K562 (cell line): Measurements from ENCODE around the gene EPO. TPM values are rescaled to one million over a fixed set of nuclear protein-coding genes. Genes with fewer than 3 reads are reported as not detected.

ENCODE experiments used
- ATAC-seq: fragments of 200-7000 bp; cut with Tn5 transposase; 3 replicates; pipeline ENCODE4 v1.9.1; 2020; ENCODE audit warnings: moderate library complexity
- BruUV-seq: library from RNA; stranded (reverse); fragments of 400-500 nt; replicated peaks from 2 replicates; lab custom pipeline; 2021; lab: Mats Ljungman, UMichigan
- CTCF ChIA-PET: fragments of 300-600 bp; formaldehyde crosslinking; extraction: SDS; loops from one replicate; lab custom pipeline; 2021; ENCODE audit warnings: low intra/inter-chr PET ratio; lab: Yijun Ruan, JAX
- POLR2A ChIA-PET: fragments of 300-600, 350-650 bp; sonication (Branson Sonifier 250); formaldehyde crosslinking; extraction: SDS; loops from one replicate; lab custom pipeline; 2021; ENCODE audit warnings: antibody characterized with exemption, inconsistent platforms; lab: Yijun Ruan, JAX
- DNase-seq, 4 experiments: peaks; one replicate each; pipeline versions ENCODE4 v3.0.0 to v3.0.0-alpha.2; 2011 to 2018; ENCODE audit warnings: low spot score in 3 of 4, mixed read lengths in 3 of 4; ENCODE audit errors: extremely low read depth in 1 of 4
- FAIRE-seq: peaks from 2 replicates; lab custom pipeline; 2011; peaks lifted over from hg19 to GRCh38; lab: Jason Lieb, UNC
- H2AFZ ChIP-seq: 2 replicates; pipeline ENCODE4 v1.6.0; 2011; ENCODE audit warnings: low read depth, low read length, control low read depth, inconsistent platforms
- H3K27ac ChIP-seq: fragments of 200-600 bp; 3 replicates; pipeline ENCODE4 v1.8.0; 2011; ENCODE audit warnings: low read depth, mild to moderate bottlenecking, control low read depth, inconsistent platforms, low read length, moderate library complexity, mixed read lengths; ENCODE audit errors: extremely low read depth
- H3K27me3 ChIP-seq, 2 experiments: fragments of 300-600 bp in 1 of 2; 2 replicates in 1 of 2; 3 replicates in 1 of 2; pipeline versions ENCODE4 v1.6.0 to v1.8.0; 2011; ENCODE audit warnings: inconsistent platforms in 2 of 2, low read length in 2 of 2, mild to moderate bottlenecking in 1 of 2, mixed read lengths in 1 of 2, moderate library complexity in 1 of 2; ENCODE audit not compliant: control insufficient read depth in 2 of 2, insufficient read depth in 2 of 2
- H3K36me3 ChIP-seq: fragments of 300-600 bp; 3 replicates; pipeline ENCODE4 v1.8.0; 2011; ENCODE audit warnings: mild to moderate bottlenecking, low read length, inconsistent platforms; ENCODE audit not compliant: control insufficient read depth, insufficient read depth
- H3K4me1 ChIP-seq, 2 experiments: fragments of 200-600 bp in 1 of 2; replicated peaks in 1 of 2; 2 replicates in 1 of 2; 3 replicates in 1 of 2; pipeline versions ENCODE4 v1.5.1 to v1.8.0; 2011; ENCODE audit warnings: inconsistent platforms in 2 of 2, low read length in 2 of 2, mild to moderate bottlenecking in 1 of 2, mixed read lengths in 1 of 2, moderate library complexity in 1 of 2; ENCODE audit not compliant: control insufficient read depth in 2 of 2, insufficient read depth in 2 of 2
- H3K4me2 ChIP-seq: 2 replicates; pipeline ENCODE4 v1.6.1; 2011; ENCODE audit warnings: low read length, control low read depth, inconsistent platforms, mixed read lengths; ENCODE audit not compliant: insufficient read depth
- H3K4me3 ChIP-seq: fragments of 200-600 bp; sonication (generic), shearing (Covaris generic); 2 replicates; pipeline ENCODE4 v1.5.1; 2016; ENCODE audit warnings: control low read depth, inconsistent platforms
- H3K79me2 ChIP-seq: fragments of 200-600 bp; 3 replicates; pipeline ENCODE4 v1.8.0; 2011; ENCODE audit warnings: low read length, inconsistent platforms; ENCODE audit not compliant: control insufficient read depth, insufficient read depth
- H3K9ac ChIP-seq, 2 experiments: 2 replicates each; pipeline versions ENCODE4 v1.6.0 to v1.6.1; 2011; ENCODE audit warnings: low read depth in 2 of 2, low read length in 2 of 2, control low read depth in 1 of 2, inconsistent platforms in 1 of 2, mild to moderate bottlenecking in 1 of 2, mixed read lengths in 1 of 2; ENCODE audit not compliant: insufficient read depth in 1 of 2
- H3K9me1 ChIP-seq: one replicate; pipeline ENCODE4 v1.6.0; 2011; ENCODE audit warnings: inconsistent platforms, mild to moderate bottlenecking, low read length, moderate library complexity; ENCODE audit not compliant: control insufficient read depth, insufficient read depth
- H3K9me3 ChIP-seq: replicated peaks from 2 replicates; pipeline ENCODE4 v1.5.1; 2011; ENCODE audit warnings: low read depth, low read length, inconsistent platforms; ENCODE audit not compliant: control insufficient read depth, insufficient read depth
- H4K20me1 ChIP-seq: replicated peaks from 2 replicates; pipeline ENCODE4 v1.6.1; 2011; ENCODE audit warnings: low read length, inconsistent platforms, mixed read lengths; ENCODE audit not compliant: control insufficient read depth, insufficient read depth
- E2F1 ChIP-seq: sonication (generic); formaldehyde crosslinking; IDR thresholded peaks from 2 replicates; pipeline ENCODE4 v1.8.1; 2023; ENCODE audit warnings: mild to moderate bottlenecking, missing genetic modification reagents, moderate library complexity
- NR0B1 ChIP-seq: fragments of 450-650 bp; IDR thresholded peaks from one replicate; pipeline ENCODE4 v1.6.1; 2018; ENCODE audit warnings: mild to moderate bottlenecking, moderate library complexity; ENCODE audit not compliant: partially characterized antibody
- OTX1 ChIP-seq: fragments of 450-650 bp; formaldehyde crosslinking; IDR thresholded peaks from 2 replicates; pipeline ENCODE4 v1.4.0; 2022; ENCODE audit warnings: mild to moderate bottlenecking
- POLR2G ChIP-seq: fragments of 200-400 bp; formaldehyde crosslinking; IDR thresholded peaks from 2 replicates; pipeline ENCODE4 v1.6.1; 2017; ENCODE audit warnings: low read depth, mild to moderate bottlenecking, antibody characterized with exemption, low read length, moderate library complexity
- RBFOX2 ChIP-seq: fragments of 200-400 bp; formaldehyde crosslinking; IDR thresholded peaks from 2 replicates; pipeline ENCODE4 v1.6.1; 2017; ENCODE audit warnings: low read depth, mild to moderate bottlenecking, low read length, moderate library complexity
- WGBS: fragments of 100-300 bp; shearing (Covaris generic); methylation state at CpG from one replicate; pipeline ENCODE4 v1.1.6; 2016; ENCODE audit warnings: low coverage, mixed read lengths; ENCODE audit not compliant: insufficient coverage; ENCODE audit errors: missing lambda C conversion rate; 5-methylcytosine and 5-hydroxymethylcytosine counted together
- in situ Hi-C: fragments of 300-500 bp; cut with MboI; formaldehyde crosslinking; loops from 4 replicates; pipeline ENCODE4 v1.15.0; 2018; ENCODE audit warnings: inconsistent platforms, mixed read lengths
- intact Hi-C: fragments of 100-400 bp; cut with micrococcal nuclease; formaldehyde crosslinking; loops from 2 replicates; pipeline ENCODE4 v1.14.2; 2022
- polyA plus RNA-seq, 8 experiments: library from polyadenylated mRNA; depleted of rRNA in 4 of 8; stranded (reverse) in 5 of 8; unstranded in 3 of 8; fragments of >200 nt; fragmentation: Nextera tagmentation in 2 of 8; fragmentation: Illumina TruSeq in 1 of 8; extraction: Ambion mirVana in 2 of 8; extraction: Trizol in 1 of 8; gene quantifications; 2 replicates each; pipeline versions ENCODE4 v1.2.1 to v1.2.3, GENCODE V29; 2011 to 2014; ENCODE audit warnings: inconsistent platforms in 1 of 8, missing spikeins in 1 of 8
- total RNA-seq, 7 experiments: library from RNA; depleted of rRNA in 6 of 7; stranded (reverse); fragments of >200 nt in 6 of 7; fragmentation: Illumina TruSeq in 2 of 7; extraction: Trizol in 2 of 7; gene quantifications; 2 replicates each; pipeline versions ENCODE4 v1.2.1 to v1.2.3, GENCODE V29; 2011 to 2021; ENCODE audit warnings: low replicate concordance in 1 of 7

The EPO gene
- total and polyA plus RNA-seq, 9 of the 15 experiments (the other 6 are each of a cell fraction or from before 2014, with no cell fraction given): 0.06 to 0.41 (median 0.07) TPM; not detected in 6

GRCh38 chr7:100686822-100687211 lies 33.5 kb upstream of the EPO start:
- BruUV-seq: no TSS peak
- intact Hi-C loops (no loop called here), in situ Hi-C loops (no loop called here)
- H3K9me3 ChIP-seq: no peaks in the 10 kb centered on the region
- peaks cover 93% of the 10 kb centered on the region; the same call in 2 of the 3 replicates for H3K36me3 ChIP-seq
- ChIA-PET POLR2A (interaction anchor here (0.7 to 1.2 kb wide), 2 partner anchors 18 to 100 kb away, joined by 3 read pairs; partner anchors contain the start of gene FBXO24), CTCF (interaction anchor here (0.7 kb wide), 1 partner anchor 13 kb away, joined by 4 read pairs; no protein-coding TSS in a partner anchor)
- peaks cover 37% of the 10 kb centered on the region for H3K79me2 ChIP-seq
- no peak overlapping the region for H3K27ac ChIP-seq
- no peak for FAIRE-seq
- no peak for TF ChIP-seq NR0B1
- no peak for TF ChIP-seq E2F1 (CRISPR knock-in tag)
- peak; percentile 52 for TF ChIP-seq RBFOX2
- TF ChIP-seq OTX1: no peak
- 0 out of 2 replicates have a peak, but pooled peaks have one; percentile 59 for TF ChIP-seq POLR2G
- H3K4me3 ChIP-seq: no peak overlapping the region
- 96% methylated on average over 9 of the region's 17 CpGs for WGBS
- DNase-seq: no peak
- no peak overlapping the region for H3K9ac ChIP-seq
- H3K9me1 ChIP-seq: no peaks in the 10 kb centered on the region
- peaks cover 20% of the 10 kb centered on the region for H4K20me1 ChIP-seq
- no peak overlapping the region for H2AFZ ChIP-seq
- no peak for ATAC-seq
- peaks cover 4 to 77% of the 10 kb centered on the region in 2 experiments for H3K4me1 ChIP-seq
- H3K4me2 ChIP-seq: no peak overlapping the region
- no peaks in the 10 kb centered on the region for H3K27me3 ChIP-seq
